SK-N-SH treated with all-trans-retinoic acid at 6 μM for 48 hours (cell line): ENCODE results near the gene EXD2.
"Not testable (repeated sequence)": the region's sequence is repeated elsewhere in the genome, so short reads cannot be mapped to it uniquely, and the experiment has no call there.

Experiments used
- ATAC-seq: fragments of 200-7000 bp; cut with Tn5 transposase; 3 replicates; pipeline ENCODE4 v1.9.1; 2020; ENCODE audit warnings: mild to moderate bottlenecking, moderate library complexity
- ARNTL ChIP-seq: fragments of 450-650 bp; formaldehyde crosslinking; IDR thresholded peaks from 2 replicates; pipeline ENCODE4 v1.5.0; 2020; ENCODE audit warnings: low read depth, mild to moderate bottlenecking, moderate library complexity, borderline replicate concordance
- BACH2 ChIP-seq: fragments of 250-450 bp; sonication (Bioruptor Pico); IDR thresholded peaks from 2 replicates; pipeline ENCODE4 v1.9.0; 2021; ENCODE audit warnings: mild to moderate bottlenecking, borderline replicate concordance
- CSRNP3 ChIP-seq: fragments of 250-450 bp; sonication (Bioruptor Pico); IDR thresholded peaks from 2 replicates; pipeline ENCODE4 v1.5.1; 2021; ENCODE audit warnings: mild to moderate bottlenecking, moderate library complexity
- ESRRG ChIP-seq: fragments of 250-450 bp; sonication (Bioruptor Pico); IDR thresholded peaks from 2 replicates; pipeline ENCODE4 v1.6.1; 2021; ENCODE audit warnings: mild to moderate bottlenecking
- GLIS3 ChIP-seq: fragments of 250-450 bp; sonication (Bioruptor Pico); IDR thresholded peaks from 2 replicates; pipeline ENCODE4 v1.5.0; 2020; ENCODE audit warnings: mild to moderate bottlenecking, moderate library complexity
- ISL1 ChIP-seq: fragments of 250-450 bp; sonication (Bioruptor Pico); IDR thresholded peaks from 2 replicates; pipeline ENCODE4 v2.1.2; 2022; ENCODE audit warnings: mild to moderate bottlenecking, moderate library complexity
- OSR1 ChIP-seq: fragments of 250-450 bp; sonication (Bioruptor Pico); IDR thresholded peaks from 2 replicates; pipeline ENCODE4 v1.8.0; 2022; ENCODE audit warnings: moderate library complexity, mild to moderate bottlenecking, inconsistent platforms
- RARB ChIP-seq: fragments of 250-450 bp; sonication (Bioruptor Pico); IDR thresholded peaks from 2 replicates; pipeline ENCODE4 v1.8.0; 2021; ENCODE audit warnings: mild to moderate bottlenecking, moderate library complexity
- SNAI2 ChIP-seq: fragments of 250-450 bp; sonication (Bioruptor Pico); IDR thresholded peaks from 2 replicates; pipeline ENCODE4 v1.5.0; 2020; ENCODE audit warnings: mild to moderate bottlenecking, moderate library complexity
- TCF4 ChIP-seq: fragments of 250-450 bp; sonication (Bioruptor Pico); IDR thresholded peaks from 2 replicates; pipeline ENCODE4 v1.8.0; 2021; ENCODE audit warnings: mild to moderate bottlenecking, moderate library complexity, borderline replicate concordance
- TOX ChIP-seq: fragments of 250-450 bp; sonication (Bioruptor Pico); IDR thresholded peaks from 2 replicates; pipeline ENCODE4 v1.8.0; 2021; ENCODE audit warnings: mild to moderate bottlenecking, moderate library complexity, borderline replicate concordance
- TSHZ2 ChIP-seq: fragments of 250-450 bp; sonication (Bioruptor Pico); IDR thresholded peaks from 2 replicates; pipeline ENCODE4 v1.5.0; 2020; ENCODE audit warnings: mild to moderate bottlenecking, moderate library complexity
- ZC3H10 ChIP-seq: fragments of 250-450 bp; sonication (Bioruptor Pico); IDR thresholded peaks from 2 replicates; pipeline ENCODE4 v1.5.1; 2021; ENCODE audit warnings: mild to moderate bottlenecking, moderate library complexity
- ZFP3 ChIP-seq: fragments of 250-450 bp; sonication (Bioruptor Pico); IDR thresholded peaks from 2 replicates; pipeline ENCODE4 v1.5.0; 2020; ENCODE audit warnings: mild to moderate bottlenecking, moderate library complexity
- ZNF8 ChIP-seq: fragments of 450-650 bp; formaldehyde crosslinking; IDR thresholded peaks from 2 replicates; pipeline ENCODE4 v1.5.0; 2020; ENCODE audit warnings: mild to moderate bottlenecking, moderate library complexity
- TF ChIP-seq, protein P1 (sequence below): fragments of 250-450 bp; sonication (Bioruptor Pico); IDR thresholded peaks from 2 replicates; pipeline ENCODE4 v1.5.1; 2020; ENCODE audit warnings: low read depth, mild to moderate bottlenecking, moderate library complexity

Gene EXD2

GRCh38 chr14:69161590-69161989 lies 29.7 kb upstream of the EXD2 start:
- no peak for ATAC-seq
- TF ChIP-seq, protein P1, sequence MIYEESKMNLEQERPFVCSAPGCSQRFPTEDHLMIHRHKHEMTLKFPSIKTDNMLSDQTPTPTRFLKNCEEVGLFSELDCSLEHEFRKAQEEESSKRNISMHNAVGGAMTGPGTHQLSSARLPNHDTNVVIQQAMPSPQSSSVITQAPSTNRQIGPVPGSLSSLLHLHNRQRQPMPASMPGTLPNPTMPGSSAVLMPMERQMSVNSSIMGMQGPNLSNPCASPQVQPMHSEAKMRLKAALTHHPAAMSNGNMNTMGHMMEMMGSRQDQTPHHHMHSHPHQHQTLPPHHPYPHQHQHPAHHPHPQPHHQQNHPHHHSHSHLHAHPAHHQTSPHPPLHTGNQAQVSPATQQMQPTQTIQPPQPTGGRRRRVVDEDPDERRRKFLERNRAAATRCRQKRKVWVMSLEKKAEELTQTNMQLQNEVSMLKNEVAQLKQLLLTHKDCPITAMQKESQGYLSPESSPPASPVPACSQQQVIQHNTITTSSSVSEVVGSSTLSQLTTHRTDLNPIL (CRISPR knock-in tag) = no peak
- TF ChIP-seq TOX (CRISPR knock-in tag) (no peak), ISL1 (CRISPR knock-in tag) (no peak), ZC3H10 (CRISPR knock-in tag) (no peak), TCF4 (CRISPR knock-in tag) (no peak), ARNTL (CRISPR knock-in tag) (no peak)
- TF ChIP-seq, all 23 proteins: peak for 0

DNA sequence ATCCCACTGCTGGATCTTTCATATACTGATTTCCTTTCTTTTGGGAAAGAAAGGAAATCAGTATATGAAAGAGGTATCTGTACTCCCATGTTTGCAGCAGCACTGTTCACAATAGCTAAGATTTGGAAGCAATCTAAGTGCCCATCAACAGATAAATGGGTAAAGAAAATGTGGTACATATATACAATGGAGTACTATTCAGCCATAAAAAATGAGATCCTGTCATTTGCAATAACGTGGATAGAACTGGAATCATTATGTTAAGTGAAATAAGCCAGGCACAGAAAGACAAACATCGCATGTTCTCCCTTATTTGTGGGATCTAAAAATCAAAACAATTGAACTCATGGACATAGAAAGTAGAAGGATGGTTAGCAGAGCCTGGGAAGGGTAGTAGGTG lies 25.5 kb upstream of the EXD2 start:
- not testable (repeated sequence) for ATAC-seq
- TF ChIP-seq ZNF8 (CRISPR knock-in tag) = peak; percentile 79

DNA sequence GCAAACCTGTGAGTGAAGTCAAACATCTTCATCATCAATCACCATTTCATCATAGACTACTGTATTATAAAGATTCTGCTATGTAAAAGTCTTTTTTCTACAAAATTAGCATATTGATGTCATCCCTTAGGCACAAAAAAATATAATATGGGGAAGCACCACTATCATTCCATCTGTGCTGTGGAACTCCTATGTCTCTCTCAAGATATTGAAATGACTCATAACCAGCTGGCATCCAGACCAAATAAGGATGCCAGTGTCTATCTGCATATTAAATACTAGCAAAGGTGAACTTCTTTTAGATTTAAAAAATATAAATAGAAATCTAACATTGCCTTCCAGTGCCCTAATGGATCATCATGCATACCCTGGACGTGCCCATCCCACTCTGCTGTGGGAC lies 20.5 kb upstream of the EXD2 start:
- no peak for TF ChIP-seq TSHZ2 (CRISPR knock-in tag)
- TF ChIP-seq ZFP3 (CRISPR knock-in tag) = peak; percentile 65; the same call in 1 of the 2 replicates
- ATAC-seq = peak; percentile 88

- no peak for ATAC-seq
- no peak for TF ChIP-seq SNAI2
- no peak for TF ChIP-seq TOX (CRISPR knock-in tag)
- TF ChIP-seq ZNF8 (CRISPR knock-in tag) = no peak
- TF ChIP-seq, protein P1 (CRISPR knock-in tag) = no peak
- no peak for TF ChIP-seq ESRRG (CRISPR knock-in tag)
- TF ChIP-seq TSHZ2 (CRISPR knock-in tag) = no peak
- TF ChIP-seq OSR1 = no peak
- no peak for TF ChIP-seq GLIS3 (CRISPR knock-in tag)
- TF ChIP-seq ZFP3 (CRISPR knock-in tag) = no peak
- no peak for TF ChIP-seq ARNTL (CRISPR knock-in tag)
- no peak for TF ChIP-seq RARB (CRISPR knock-in tag)
Measured at GRCh38 chr14:69171569-69171968, 19.7 kb upstream of the EXD2 start.

GRCh38 chr14:69175130-69175529 lies 16.2 kb upstream of the EXD2 start:
- TF ChIP-seq BACH2 (CRISPR knock-in tag) (no peak), CSRNP3 (CRISPR knock-in tag) (no peak), RARB (CRISPR knock-in tag) (no peak)
- no peak for ATAC-seq
